Measurements from ENCODE around the gene NOS1AP.

The NOS1AP gene

DNA sequence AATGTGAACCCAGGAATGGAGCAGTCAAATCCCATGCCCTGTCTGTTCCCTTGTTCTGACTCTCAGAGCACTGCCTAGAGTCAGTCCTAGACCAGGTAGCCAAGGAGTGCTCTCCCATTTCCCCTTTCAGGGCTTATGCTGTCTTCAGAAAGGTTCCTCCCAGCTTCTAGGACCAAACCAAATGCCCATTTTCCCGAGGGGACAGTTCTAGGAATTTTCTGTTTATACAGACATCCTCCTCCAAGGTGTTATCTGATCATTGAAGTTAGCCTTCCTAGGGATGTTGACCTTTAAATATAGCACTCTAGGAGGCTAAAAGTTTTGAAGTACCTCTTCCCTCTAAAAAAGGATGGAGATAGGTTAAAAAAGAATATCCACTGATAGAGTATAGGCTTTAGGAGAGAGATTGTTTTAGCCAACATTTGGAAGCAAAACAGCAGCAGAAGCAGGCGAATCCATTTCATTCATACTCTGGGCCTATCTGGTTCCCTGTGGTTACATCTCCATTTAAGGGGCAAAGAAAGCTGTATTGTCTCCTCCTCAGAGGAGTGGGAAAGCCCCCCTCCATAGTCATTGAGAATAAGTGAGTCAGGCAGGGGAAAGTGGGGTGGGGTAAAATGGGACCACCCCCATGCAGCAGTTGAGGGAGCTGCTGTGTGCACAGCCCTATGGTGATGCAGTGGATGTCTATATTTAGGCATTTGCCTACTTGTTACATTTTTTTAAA is 180.7 kb downstream of the NOS1AP start:
- peak; percentile 22 for DNase-seq (ENCODE audit: low read depth, low spot score)

DNA sequence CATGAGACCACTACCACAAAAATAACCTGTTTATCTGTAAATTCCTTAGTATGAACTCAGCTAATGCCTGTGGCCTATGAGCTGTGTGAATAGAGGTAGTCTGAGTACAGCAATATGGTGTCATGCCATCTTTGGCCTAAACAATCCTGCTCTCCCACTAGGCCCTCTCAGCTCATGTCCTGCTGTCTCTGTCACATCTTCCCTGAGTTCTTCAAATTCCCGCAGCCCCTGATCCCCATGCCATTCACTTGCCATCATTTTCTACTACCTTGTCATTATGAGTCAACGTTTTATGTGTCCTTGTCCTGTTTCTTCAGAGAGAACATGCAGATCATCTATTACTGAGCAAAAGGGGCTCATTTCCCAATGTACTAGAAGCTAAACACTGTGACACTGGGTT is 181.6 kb downstream of the NOS1AP start:
- no peak for DNase-seq (ENCODE audit: low read depth, low spot score)

DNA sequence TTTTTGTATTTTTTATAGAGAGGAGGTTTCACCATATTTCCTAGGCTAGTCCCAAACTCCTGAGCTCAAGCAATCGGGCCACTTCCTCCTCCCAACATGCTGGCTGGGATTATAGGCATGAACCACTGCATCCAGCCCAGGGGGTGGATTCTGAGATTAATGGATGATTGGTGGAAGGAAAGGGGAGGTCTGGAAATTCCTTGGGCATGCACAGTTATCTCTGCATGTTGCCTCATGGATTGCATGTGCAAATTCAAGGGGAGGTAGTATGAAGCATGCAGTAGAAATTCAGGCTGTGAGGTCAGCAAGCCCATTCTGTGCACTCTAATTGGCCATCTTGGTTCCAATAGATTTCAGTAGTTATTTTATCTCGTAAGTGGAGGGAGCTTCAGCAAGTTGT is 182.7 kb downstream of the NOS1AP start:
- DNase-seq (ENCODE audit: low read depth, low spot score) = no peak

DNA sequence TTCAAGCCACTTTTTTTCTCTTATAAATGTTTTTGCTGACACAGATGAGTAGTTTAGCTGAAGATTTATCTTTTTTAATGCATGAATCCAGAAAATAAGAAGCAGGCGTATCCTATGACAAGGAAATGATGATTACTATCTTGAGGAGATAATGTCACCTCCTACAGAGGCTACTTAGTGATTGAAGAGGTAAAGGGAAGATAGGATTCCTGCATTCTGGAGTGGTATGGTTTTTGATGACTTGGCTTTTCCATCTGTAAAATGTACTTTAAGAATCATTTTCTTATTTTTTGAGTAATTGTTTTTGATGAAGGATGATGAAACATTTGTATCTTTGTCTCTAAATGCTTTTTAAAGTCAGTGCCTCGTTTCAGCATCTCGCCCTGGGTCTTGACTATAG is 184.3 kb downstream of the NOS1AP start:
- DNase-seq (ENCODE audit: low read depth, low spot score) = no peak

DNA sequence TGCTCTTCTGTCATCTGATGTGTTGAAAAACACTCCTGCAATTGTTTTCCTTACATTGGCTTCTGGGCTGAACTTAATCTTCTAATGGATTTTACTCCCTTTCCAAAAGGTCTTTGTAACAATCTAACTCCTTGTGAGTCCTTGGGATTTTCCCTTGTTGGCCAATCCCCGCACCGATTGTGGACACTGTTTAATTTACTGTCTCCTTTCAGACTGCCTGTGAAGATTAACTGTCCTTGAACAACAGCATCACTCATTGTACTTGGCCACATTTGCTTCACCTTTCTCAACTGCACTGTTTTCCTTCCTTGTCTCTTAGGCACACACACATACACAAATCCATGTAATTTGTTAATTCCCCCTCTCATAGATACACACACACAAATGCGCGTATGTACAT is 186.8 kb downstream of the NOS1AP start:
- no peak for DNase-seq (ENCODE audit: low read depth, low spot score)

DNA sequence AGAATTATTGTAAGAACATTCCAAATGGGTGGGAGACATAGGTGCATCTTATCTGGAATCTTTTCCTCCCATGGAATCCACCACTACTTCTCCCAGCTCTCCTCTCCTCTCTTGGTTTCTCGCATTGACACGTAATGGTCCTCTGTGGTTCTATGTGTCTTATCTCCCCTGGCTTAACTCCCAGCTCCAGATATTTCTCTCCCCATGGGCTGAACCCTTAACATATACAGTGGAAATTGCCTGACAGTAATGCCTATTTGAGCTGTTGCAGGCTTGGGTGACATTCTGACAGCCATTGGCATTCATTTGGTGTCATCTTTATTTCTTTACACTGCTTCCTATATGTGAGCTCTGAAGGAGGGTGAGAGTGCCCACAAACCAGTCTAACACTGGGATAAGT is 188.9 kb downstream of the NOS1AP start:
- DNase-seq (ENCODE audit: low read depth, low spot score) = no peak

DNA sequence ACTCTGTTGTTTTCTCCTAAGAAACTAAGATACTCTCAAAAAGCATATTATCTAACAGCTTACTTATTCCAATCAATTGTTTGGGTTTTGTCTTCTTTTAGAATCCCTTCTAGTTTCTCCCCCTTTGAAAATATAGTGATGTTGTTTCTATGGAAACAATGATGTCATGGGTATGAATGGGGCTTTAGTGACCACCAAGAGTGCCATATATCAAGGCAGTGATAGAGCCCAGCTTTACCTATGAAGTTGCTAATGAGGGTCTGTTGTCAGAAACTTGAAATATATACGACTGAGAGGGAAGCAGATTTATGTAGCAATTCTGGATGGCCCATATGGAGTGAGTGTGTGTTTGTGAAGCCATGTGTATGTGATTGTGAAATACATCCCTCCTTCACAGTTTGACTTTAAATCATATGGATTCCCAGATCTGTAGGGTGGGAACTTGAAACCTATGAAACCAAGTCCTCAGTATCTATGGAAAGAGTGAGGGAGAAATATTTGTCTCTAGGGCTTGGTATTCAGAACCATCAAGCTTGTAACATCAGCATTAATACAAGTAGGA is 190.5 kb downstream of the NOS1AP start:
- no peak for DNase-seq (ENCODE audit: low read depth, low spot score)

DNA sequence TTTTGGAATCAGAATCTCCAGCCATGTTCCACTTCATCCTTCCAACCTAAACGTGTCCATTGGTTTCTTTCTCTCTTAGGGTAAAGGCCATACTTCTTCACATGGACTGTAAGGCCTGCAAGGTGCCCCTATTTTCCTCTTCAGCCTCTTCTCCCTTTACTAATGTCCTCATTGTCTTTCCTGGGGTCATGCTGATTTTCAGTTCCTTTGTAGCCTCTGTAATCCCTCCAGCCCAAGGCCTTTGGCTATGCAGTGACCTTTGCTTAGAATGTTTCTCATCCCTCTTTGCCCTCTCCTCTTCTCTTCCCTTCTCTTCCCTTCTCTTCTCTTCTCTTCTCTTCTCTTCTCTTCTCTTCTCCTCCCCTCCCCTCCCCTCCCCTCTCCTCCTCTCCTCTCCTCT is 194.6 kb downstream of the NOS1AP start:
- DNase-seq (ENCODE audit: low read depth, low spot score) = no peak

DNA sequence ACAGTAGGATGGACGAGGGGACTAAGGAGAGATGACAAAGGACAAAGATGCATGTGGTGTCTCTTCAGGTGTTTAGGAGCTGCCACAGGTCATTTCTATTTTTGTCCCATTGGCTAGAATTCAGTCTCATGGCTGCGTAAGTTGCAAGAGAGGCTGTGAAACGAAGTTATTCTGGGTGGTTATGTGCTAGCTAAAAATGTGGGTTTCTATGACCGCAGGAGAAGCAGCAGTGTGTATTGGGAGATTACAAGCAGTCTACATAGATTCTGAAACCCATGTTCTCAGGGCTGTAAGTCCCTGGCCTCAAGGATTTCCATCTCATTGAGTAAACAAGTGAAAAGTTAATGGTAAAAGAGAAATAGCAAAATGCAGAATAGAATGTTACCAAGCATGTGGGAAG is 196.5 kb downstream of the NOS1AP start:
- no peak for DNase-seq (ENCODE audit: low read depth, low spot score)

DNA sequence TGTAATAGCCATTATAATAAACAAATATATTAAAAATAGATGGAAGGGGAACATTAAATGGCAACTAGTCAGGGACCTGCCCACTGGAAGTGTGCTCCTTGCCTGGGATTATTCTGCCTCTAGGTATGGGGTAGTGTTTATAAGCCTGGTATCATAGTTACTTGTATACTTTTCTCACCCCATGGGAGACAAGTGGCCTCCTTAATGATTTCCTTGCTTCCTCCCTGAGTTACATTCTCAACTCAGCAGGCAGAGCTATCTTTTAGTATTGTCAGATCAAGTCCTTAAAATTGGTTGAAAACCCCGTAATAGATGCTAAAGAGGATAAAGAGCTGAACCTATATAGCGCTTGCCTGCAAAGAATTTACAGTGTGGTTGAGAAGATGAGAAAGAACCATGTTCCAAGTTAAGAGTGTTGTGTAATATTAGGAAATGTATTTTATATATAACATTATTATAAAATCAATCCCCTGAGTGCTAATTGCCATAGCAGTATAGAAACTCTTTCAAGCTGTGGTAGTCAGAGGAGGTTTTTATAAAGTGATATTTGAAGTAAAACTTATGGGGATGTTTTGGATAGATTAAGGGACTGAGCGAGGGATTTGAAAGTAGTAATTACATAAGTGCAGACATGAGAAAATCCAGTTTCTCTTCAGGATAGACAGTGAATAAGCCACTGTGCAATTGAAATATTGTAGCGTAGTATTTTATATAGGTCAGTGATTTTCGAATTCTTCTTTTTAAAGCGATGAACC is 200.7 kb downstream of the NOS1AP start:
- no peak for DNase-seq (ENCODE audit: low read depth, low spot score)

DNA sequence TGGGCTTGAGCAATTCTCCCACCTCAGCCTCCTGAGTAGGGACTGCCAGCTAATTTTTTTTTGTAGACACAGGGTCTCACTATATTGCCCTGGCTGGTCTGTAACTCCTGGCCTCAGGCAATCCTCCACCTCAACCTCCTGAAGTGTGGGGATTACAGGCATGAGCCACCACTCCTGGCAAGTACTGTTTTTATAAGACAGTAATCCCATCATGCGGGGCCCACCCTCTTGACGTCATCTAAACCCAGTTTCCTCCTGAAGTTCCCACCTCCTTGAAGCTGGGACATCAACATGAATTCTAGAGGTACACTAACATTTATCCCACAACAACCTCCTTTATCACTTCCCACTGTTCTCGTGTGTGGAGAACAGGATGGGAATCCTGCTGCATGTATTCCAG is 202.5 kb downstream of the NOS1AP start:
- DNase-seq (ENCODE audit: low read depth, low spot score) = no peak

DNA sequence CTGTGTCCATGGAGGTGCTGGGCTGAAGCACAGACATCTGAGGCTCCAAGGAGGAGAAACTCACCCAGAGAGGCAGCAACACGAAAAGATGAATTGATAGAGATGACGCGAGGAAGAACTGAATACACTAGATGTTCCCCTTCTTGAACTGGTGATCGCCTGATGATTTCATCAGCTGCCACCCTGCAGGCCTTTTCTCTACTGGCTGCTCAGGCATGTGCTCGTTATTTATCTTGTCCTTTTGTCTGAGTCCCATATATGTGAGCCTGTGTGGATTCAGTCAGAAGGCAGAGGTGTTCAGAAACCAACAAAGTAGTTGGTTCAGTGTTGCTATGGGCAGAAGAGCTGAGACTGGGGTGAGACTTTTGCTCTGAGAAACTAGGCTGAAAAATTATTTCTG is 202.9 kb downstream of the NOS1AP start:
- DNase-seq (ENCODE audit: low read depth, low spot score) = no peak

DNA sequence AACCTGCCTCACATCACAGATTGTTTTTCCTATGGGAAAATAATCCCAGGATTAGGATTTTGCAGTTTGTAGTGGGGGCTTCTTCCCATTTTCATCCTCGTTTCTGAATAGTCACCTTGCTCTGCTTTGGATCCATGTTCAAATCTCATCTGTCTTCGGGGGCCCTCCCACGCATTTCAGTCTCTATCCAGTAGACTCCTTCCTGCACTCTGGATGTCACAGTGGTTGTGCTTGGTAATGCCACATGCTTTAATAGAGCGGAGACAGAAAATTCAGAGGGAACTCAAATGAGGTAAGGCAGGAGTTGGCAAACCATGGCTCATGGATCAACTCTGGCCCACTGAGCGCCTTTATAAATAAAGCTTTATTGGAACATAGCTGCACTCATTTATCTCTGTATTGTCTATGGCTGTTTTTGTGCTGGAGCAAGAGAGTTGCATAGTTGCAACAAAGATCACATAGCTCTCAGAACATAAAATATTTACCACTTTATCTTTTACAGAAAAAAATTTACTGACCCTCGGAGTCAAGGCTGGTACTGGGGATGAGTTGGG is 206.2 kb downstream of the NOS1AP start:
- no peak for DNase-seq (ENCODE audit: low read depth, low spot score)

DNA sequence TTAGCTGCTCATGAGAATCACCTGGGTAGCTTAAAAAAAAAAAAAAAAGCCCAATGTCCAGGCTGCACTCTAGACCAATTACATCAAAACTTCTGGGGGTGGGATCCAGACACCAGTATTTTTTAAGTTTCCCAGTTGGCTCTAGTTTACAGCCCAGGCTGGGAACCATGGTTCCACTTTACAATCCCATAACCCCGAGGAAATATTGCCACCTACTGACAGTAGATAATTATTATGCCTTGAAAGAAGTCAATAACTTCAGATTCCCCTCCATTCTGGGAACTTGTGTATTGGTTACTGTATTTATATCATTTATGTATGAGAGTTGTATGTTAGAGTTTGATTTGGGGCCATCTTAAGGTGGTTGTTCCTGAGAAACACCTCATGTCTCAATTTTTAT is 207.0 kb downstream of the NOS1AP start:
- DNase-seq (ENCODE audit: low read depth, low spot score) = no peak

DNA sequence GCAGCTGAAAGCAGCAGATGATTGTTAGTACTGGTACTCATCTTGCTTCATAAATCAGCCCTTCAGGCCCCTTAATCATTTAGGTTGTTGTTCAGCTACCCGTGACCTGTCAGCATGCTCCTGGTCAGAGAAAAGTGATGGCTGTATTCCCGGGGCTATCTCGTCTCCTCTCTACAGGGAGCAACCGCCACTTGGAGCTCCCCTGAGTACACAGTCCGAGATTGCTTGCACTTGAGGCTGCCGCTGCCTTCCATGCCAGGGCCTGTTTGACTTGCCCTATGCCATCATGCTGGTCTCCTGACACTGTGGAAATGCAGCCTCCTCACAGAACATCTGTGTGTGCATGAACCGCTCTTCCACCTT is 209.6 kb downstream of the NOS1AP start:
- no peak for DNase-seq (ENCODE audit: low read depth, low spot score)

DNA sequence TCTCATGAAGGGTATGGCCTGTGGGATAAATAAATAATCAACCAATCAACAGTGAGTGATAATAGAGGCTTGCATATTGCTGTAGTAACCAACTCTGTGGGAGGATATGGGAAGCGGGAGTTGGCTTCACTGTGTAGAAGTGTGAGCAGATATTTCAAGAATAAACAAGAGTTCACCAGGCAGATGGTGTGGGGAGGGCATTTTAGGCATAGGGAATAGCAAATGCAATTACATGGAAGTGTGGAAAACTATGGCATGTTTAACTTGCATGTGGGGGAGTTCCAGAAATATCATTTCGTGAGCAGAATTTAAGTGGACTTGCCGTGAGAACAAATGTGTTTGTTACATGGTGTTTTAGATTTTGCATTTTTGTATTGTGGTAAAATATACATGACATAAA is 211.9 kb downstream of the NOS1AP start:
- no peak for DNase-seq (ENCODE audit: low read depth, low spot score)

DNA sequence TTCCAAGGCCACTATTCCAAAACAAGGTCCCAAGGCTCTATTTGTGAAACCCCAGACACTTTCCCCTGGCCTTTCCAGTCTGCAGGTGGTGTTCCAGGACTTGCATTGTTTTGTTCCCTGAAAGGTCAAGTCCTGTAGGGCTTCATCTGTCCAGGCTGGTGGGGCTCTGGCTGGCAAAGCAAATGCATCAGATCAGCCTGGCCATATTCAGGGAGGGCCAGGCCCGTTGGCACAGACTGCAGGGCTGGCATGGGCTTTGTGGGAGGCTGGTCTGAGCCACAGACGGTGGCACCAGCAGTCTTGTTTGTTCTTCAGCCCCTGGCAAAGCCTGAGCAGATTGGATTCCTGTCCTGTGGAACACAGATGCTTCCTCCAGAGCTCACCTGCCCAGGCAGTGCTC is 214.2 kb downstream of the NOS1AP start:
- DNase-seq (ENCODE audit: low read depth, low spot score) = no peak

DNA sequence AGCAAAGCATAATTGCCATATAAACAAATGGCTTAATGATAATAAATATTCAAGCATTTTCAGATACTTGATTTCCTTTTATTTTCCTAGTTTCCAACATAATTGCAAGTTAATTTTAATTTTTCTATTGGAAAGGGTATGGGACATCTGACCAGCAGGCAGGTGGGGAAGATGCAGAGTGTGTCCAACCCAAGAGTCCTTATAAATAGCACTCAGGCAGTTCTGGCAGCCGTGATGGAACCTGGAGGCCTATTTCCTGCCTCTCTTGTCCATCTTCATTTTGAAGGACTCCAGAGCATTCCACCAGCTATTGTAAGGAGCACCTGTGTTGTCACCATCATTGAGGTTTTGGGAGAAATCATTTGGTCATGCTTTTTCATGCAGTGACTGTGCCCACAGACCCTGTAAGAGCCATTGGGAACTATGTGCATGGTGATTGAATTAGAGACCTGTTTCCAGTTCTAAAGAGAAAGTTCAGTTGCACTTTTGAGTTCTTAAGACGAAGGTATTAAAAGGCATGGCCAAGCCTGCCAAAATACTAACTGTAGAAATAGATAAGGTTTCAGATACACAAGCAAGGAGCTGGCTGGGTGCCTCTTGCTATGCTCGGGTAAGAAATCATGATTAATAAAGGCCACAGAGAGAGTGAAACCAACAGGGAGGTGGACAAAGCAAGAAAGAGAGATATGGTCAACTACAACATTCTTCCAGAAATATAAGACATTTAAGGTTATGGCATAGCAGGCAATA is 214.9 kb downstream of the NOS1AP start:
- no peak for DNase-seq (ENCODE audit: low read depth, low spot score)

DNA sequence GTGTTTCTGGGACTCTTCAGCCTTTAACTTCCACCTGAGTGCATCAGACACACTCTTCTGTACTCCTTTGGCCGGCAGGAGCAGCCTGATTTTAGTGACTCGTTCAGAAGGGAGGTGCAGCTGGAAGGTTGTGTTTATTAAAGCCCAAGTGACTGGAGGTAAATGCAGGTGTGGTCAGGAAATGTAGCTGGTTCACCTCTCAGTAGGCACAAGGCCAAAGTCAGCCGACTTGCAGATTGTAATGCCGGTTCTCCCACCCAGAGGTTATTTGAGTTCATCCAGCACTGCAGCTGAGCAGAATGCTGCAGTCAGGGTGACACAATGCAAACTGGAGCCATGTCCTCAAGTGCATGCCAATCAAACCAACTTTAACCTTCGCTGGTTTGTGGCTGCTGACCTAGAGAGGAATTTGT is 215.7 kb downstream of the NOS1AP start:
- DNase-seq (ENCODE audit: low read depth, low spot score) = no peak

DNA sequence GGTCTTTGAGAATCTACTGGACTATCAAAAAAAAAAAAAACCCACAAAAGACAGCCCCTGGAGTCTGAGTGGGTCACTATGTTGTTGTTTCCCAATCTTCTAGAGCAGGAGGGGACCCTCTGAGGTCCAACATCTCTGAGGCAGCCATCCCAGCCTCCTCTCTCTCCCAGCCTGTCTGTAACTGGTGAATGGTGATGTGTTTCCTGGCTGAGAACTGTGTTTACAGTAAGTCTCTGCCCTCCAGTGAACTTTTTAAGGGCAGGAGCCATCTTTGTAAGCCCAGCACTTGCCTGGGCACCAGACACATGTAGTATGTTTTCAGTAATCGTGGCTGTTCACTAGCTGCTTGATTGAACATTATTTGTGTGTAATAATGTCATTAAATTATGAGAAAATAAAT is 221.5 kb downstream of the NOS1AP start:
- DNase-seq (ENCODE audit: low read depth, low spot score) = no peak

DNA sequence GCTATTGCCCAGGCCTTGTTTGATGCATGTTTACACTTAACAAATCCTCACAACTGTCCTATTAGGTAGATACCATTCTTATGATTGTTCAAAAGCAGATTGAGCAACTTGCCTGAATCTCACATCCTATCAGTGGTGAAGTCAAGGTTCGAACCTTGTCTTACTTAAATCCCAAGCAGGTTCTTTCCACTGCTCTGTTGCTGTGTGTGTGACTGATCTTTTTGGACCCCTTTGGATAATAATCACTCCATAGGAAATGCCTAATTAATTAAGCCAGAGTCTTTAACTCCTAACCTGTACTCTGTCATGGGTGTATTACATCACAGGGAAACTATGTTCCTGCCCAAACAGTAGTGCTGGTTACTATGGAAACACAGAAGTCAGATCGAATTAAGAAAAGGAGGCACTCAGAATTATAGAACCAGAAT is 222.9 kb downstream of the NOS1AP start:
- no peak for DNase-seq (ENCODE audit: low read depth, low spot score)

DNA sequence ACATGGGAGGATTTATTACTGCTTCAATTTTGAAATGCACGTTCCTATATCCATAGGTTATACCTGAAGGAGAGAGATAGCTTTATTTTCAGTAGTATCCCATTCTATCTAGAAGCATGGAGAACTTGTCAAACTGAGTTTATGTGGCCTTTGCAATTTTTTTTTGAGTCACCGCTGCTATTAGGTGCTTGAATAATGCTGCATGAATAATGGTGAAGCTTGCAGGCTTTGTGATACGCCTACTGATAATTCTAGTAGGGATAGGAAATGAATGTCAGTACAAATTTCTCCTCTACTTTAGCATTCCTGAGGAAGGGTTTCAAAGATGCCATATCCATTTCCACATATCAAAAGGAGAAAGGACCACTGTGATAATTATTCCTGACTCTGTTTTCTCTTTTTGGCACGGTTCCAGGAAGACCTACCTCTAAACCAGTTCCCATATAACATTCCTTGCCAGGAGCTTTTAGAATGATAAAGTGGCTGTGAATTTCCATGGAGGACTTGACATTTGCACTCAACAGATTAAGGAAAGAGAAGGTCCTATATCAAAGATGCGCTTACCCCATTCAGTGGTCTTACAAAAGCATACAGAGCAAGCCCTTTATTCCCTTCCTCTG is 223.7 kb downstream of the NOS1AP start:
- no peak for DNase-seq (ENCODE audit: low read depth, low spot score)
